Activated CD8-positive, alpha-beta T cell treated with anti-CD3 and anti-CD28 coated beads, Interleukin-2, amount 10 ng/mL, durations not matched to agents 7 days and 5 days (primary cell): Measurements from ENCODE around the gene ZFYVE9. TPM values are rescaled to one million over a fixed set of nuclear protein-coding genes. Genes with fewer than 3 reads are reported as not detected.
A peak's percentile ranks its signal among the peaks of the same experiment; 100 is the strongest.

Experiments
- ATAC-seq: fragments of 150-1000 bp; cut with Tn5 transposase; one replicate; pipeline ENCODE4 v1.10.0; 2021; ENCODE audit warnings: moderate library complexity
- CTCF ChIA-PET: fragments of 350-600 bp; sonication (Branson Sonifier 250); formaldehyde crosslinking; loops from one replicate; lab custom pipeline; 2021; ENCODE audit warnings: antibody characterized with exemption; lab: Charles Lee
- POLR2A ChIA-PET: fragments of 350-600 bp; sonication (Branson Sonifier 250); formaldehyde crosslinking; loops from one replicate; lab custom pipeline; 2021; ENCODE audit warnings: antibody characterized with exemption; lab: Charles Lee
- DNase-seq: peaks from one replicate; pipeline ENCODE4 v3.0.0-alpha.2; 2020
- H3K27ac Mint-ChIP-seq: one replicate; pipeline ENCODE4 v1.8.0; 2021; ENCODE audit warnings: mild to moderate bottlenecking, mixed read lengths
- H3K27me3 Mint-ChIP-seq: one replicate; pipeline ENCODE4 v1.8.0; 2021; ENCODE audit warnings: low read depth, mixed read lengths
- H3K36me3 Mint-ChIP-seq: one replicate; pipeline ENCODE4 v1.8.0; 2021; ENCODE audit warnings: low read depth, mixed read lengths
- H3K4me1 Mint-ChIP-seq: one replicate; pipeline ENCODE4 v1.8.0; 2021; ENCODE audit warnings: low read depth, mixed read lengths
- H3K4me3 Mint-ChIP-seq: one replicate; pipeline ENCODE4 v1.8.0; 2021; ENCODE audit warnings: mild to moderate bottlenecking, mixed read lengths
- H3K9me3 Mint-ChIP-seq: one replicate; pipeline ENCODE4 v1.8.0; 2022; ENCODE audit warnings: mixed read lengths; ENCODE audit not compliant: insufficient read depth
- total RNA-seq, 2 experiments: library from RNA; stranded (reverse); gene quantifications; one replicate each; pipeline ENCODE4 v1.2.3, GENCODE V29; 2021

ZFYVE9 gene
- total RNA-seq, 2 experiments from 2014 or later: 1.4 to 1.6 TPM

- Mint-ChIP-seq H3K4me3 (no peak overlapping the region), H3K36me3 (no peaks in the 10 kb centered on the region), H3K4me1 (peaks cover 7% of the 10 kb centered on the region), H3K27me3 (no peaks in the 10 kb centered on the region), H3K27ac (no peak overlapping the region), H3K9me3 (no peaks in the 10 kb centered on the region)
- DNase-seq (no peak), ATAC-seq (no peak)
- POLR2A ChIA-PET: no interaction called here
- CTCF ChIA-PET: interaction anchor here (0.6 kb wide), 1 partner anchor 486 kb away, joined by 3 read pairs; no protein-coding TSS in a partner anchor
Measured at GRCh38 chr1:52334906-52335528, 193.1 kb downstream of the ZFYVE9 start.

GRCh38 chr1:52337439-52337838 is 195.6 kb downstream of the ZFYVE9 start:
- no peak for ATAC-seq
- CTCF ChIA-PET: no interaction called here
- POLR2A ChIA-PET: no interaction called here
- Mint-ChIP-seq H3K9me3 (no peaks in the 10 kb centered on the region), H3K36me3 (no peaks in the 10 kb centered on the region), H3K4me3 (no peak overlapping the region), H3K27ac (no peak overlapping the region), H3K4me1 (no peaks in the 10 kb centered on the region), H3K27me3 (no peaks in the 10 kb centered on the region)
- no peak for DNase-seq

GRCh38 chr1:52341655-52342260 is 199.9 kb downstream of the ZFYVE9 start:
- no peaks in the 10 kb centered on the region for H3K4me1 Mint-ChIP-seq
- CTCF ChIA-PET: no interaction called here
- no peak for ATAC-seq
- H3K36me3 Mint-ChIP-seq: no peaks in the 10 kb centered on the region
- DNase-seq: no peak
- H3K27me3 Mint-ChIP-seq: no peaks in the 10 kb centered on the region
- POLR2A ChIA-PET: no interaction called here
- no peak overlapping the region for H3K4me3 Mint-ChIP-seq
- no peak overlapping the region for H3K27ac Mint-ChIP-seq
- no peaks in the 10 kb centered on the region for H3K9me3 Mint-ChIP-seq

GRCh38 chr1:52343979-52344378 is 202.1 kb downstream of the ZFYVE9 start:
- Mint-ChIP-seq H3K4me1 (peaks cover 2% of the 10 kb centered on the region), H3K27me3 (no peaks in the 10 kb centered on the region), H3K36me3 (no peaks in the 10 kb centered on the region), H3K9me3 (no peaks in the 10 kb centered on the region), H3K27ac (no peak overlapping the region), H3K4me3 (no peak overlapping the region)
- CTCF ChIA-PET: no interaction called here
- POLR2A ChIA-PET: no interaction called here
- DNase-seq: no peak
- ATAC-seq: no peak

GRCh38 chr1:52345252-52345651 is 203.4 kb downstream of the ZFYVE9 start:
- H3K9me3 Mint-ChIP-seq: no peaks in the 10 kb centered on the region
- POLR2A ChIA-PET: no interaction called here
- DNase-seq: no peak

GRCh38 chr1:52346653-52347052 is 204.8 kb downstream of the ZFYVE9 start:
- no peak overlapping the region for H3K27ac Mint-ChIP-seq
- POLR2A ChIA-PET: no interaction called here
- H3K4me1 Mint-ChIP-seq: peaks cover 4% of the 10 kb centered on the region
- no peak for DNase-seq
- H3K27me3 Mint-ChIP-seq: no peaks in the 10 kb centered on the region
- H3K36me3 Mint-ChIP-seq: peaks cover 5% of the 10 kb centered on the region
- no peak for ATAC-seq
- no peaks in the 10 kb centered on the region for H3K9me3 Mint-ChIP-seq
- H3K4me3 Mint-ChIP-seq: no peak overlapping the region
- CTCF ChIA-PET: interaction anchor here (1.2 kb wide), 1 partner anchor 19 kb away, joined by 3 read pairs; the partner anchor contains the start of gene CC2D1B

More at GRCh38 chr1:52345252-52345651, 203.4 kb downstream of the ZFYVE9 start:
- H3K27me3 Mint-ChIP-seq: no peaks in the 10 kb centered on the region
- H3K27ac Mint-ChIP-seq: no peak overlapping the region
- H3K36me3 Mint-ChIP-seq: no peaks in the 10 kb centered on the region
- H3K4me3 Mint-ChIP-seq: no peak overlapping the region
- ATAC-seq: no peak
- CTCF ChIA-PET: interaction anchor here (1.1 kb wide), 1 partner anchor 12 kb away, joined by 3 read pairs; no protein-coding TSS in a partner anchor
- peaks cover 4% of the 10 kb centered on the region for H3K4me1 Mint-ChIP-seq

- Mint-ChIP-seq H3K4me3 (no peak overlapping the region), H3K36me3 (peaks cover 18% of the 10 kb centered on the region), H3K9me3 (no peaks in the 10 kb centered on the region), H3K4me1 (peaks cover 4% of the 10 kb centered on the region), H3K27ac (peak overlapping the region; percentile 55), H3K27me3 (no peaks in the 10 kb centered on the region)
- POLR2A ChIA-PET: interaction anchor here (1.5 kb wide), 1 partner anchor 17 kb away, joined by 7 read pairs; the partner anchor contains the start of gene CC2D1B
- CTCF ChIA-PET: no interaction called here
- ATAC-seq (no peak), DNase-seq (no peak)
Measured at GRCh38 chr1:52348704-52349300, 206.9 kb downstream of the ZFYVE9 start.

GRCh38 chr1:52352690-52353089 is 210.8 kb downstream of the ZFYVE9 start:
- Mint-ChIP-seq H3K4me3 (no peak overlapping the region), H3K27ac (peak overlapping the region; percentile 27), H3K4me1 (peaks cover 4% of the 10 kb centered on the region), H3K9me3 (no peaks in the 10 kb centered on the region), H3K27me3 (no peaks in the 10 kb centered on the region), H3K36me3 (peaks cover 50% of the 10 kb centered on the region)
- CTCF ChIA-PET: no interaction called here
- ATAC-seq (no peak), DNase-seq (no peak)
- POLR2A ChIA-PET: no interaction called here

GRCh38 chr1:52355436-52355835 is 213.5 kb downstream of the ZFYVE9 start:
- Mint-ChIP-seq H3K9me3 (no peaks in the 10 kb centered on the region), H3K4me3 (no peak overlapping the region), H3K27me3 (no peaks in the 10 kb centered on the region), H3K36me3 (peaks cover 72% of the 10 kb centered on the region), H3K27ac (no peak overlapping the region), H3K4me1 (no peaks in the 10 kb centered on the region)
- POLR2A ChIA-PET: no interaction called here
- CTCF ChIA-PET: no interaction called here
- ATAC-seq (no peak), DNase-seq (no peak)

- Mint-ChIP-seq H3K27me3 (no peaks in the 10 kb centered on the region), H3K27ac (no peak overlapping the region), H3K4me1 (no peaks in the 10 kb centered on the region), H3K36me3 (peaks cover 75% of the 10 kb centered on the region), H3K9me3 (no peaks in the 10 kb centered on the region), H3K4me3 (no peak overlapping the region)
- POLR2A ChIA-PET: no interaction called here
- CTCF ChIA-PET: no interaction called here
- DNase-seq (no peak), ATAC-seq (no peak)
Measured at GRCh38 chr1:52355847-52356505, 214.1 kb downstream of the ZFYVE9 start.

GRCh38 chr1:52356818-52357355 is 215.0 kb downstream of the ZFYVE9 start:
- Mint-ChIP-seq H3K4me3 (no peak overlapping the region), H3K4me1 (no peaks in the 10 kb centered on the region), H3K9me3 (no peaks in the 10 kb centered on the region), H3K27ac (no peak overlapping the region), H3K36me3 (peaks cover 81% of the 10 kb centered on the region), H3K27me3 (no peaks in the 10 kb centered on the region)
- DNase-seq: no peak
- ATAC-seq: no peak
- ChIA-PET POLR2A (no interaction called here), CTCF (no interaction called here)
